ENCODE results near the gene ARL6IP4. TPM values are rescaled to one million over a fixed set of nuclear protein-coding genes. Genes with fewer than 3 reads are reported as not detected.

Gene ARL6IP4
- total and polyA plus RNA-seq, 3 experiments from 2014 or later, result 172 to 246 (median 181) TPM

DNA sequence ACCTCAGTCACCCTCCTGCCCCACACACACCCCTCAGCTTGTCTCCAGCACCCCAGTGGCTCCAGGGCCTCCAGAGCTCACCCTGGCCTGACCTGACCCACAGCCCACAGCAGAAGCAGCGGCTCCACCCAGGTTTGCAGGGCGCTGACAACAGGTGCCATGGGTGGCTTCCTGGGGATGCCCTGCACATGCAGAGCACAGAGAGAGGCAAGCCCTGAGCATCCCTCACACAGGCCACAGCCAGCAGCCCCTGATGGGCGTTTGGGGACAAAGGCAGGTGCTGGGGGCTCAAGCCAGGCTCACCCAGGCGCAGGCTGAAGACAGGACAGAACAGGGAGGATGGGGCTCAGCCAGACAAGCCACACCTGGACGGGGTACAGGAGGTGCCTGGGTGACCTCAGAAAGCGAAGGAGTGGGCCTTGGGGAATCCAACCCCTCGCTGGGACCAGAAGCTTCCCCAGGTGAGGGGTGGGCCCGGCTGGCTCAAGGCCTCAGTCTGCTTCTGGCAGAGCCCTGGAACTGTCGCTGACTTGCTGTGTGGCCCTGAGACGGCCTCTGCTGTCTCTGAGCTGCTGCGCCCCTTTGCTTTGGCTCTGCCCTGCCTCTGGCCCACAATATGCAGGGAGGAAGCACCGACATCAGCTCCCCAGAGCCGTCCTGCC, 10.6 kb downstream of the ARL6IP4 start:
- Histone ChIP-seq H3K36me3 (ENCODE audit: insufficient read depth, low read length) (no peaks in the 10 kb centered on the region), H3K4me3 (ENCODE audit: low read length) (no peak overlapping the region), H3K27ac (ENCODE audit: low read depth, low read length) (no peak overlapping the region), H3K9me3 (ENCODE audit: low read length) (no peaks in the 10 kb centered on the region), H3K4me1 (ENCODE audit: insufficient read depth, low read length) (no peaks in the 10 kb centered on the region), H3K27me3 (ENCODE audit: insufficient read depth, low read length, poor library complexity, severe bottlenecking) (no peaks in the 10 kb centered on the region)
- Mint-ChIP-seq H3K36me3 (peaks cover 0 to 6% (median 0%) of the 10 kb centered on the region in 3 donors), H3K27ac (peak overlapping the region in 1 of 8 donors; percentile 69), H3K27me3 (no peaks in the 10 kb centered on the region), H3K9me3 (no peaks in the 10 kb centered on the region), H3K4me1 (no peaks in the 10 kb centered on the region), H3K4me3 (no peak overlapping the region)
- CTCF ChIA-PET, result no interaction called here
- DNase-seq, result peak in 1 of 5 donors; percentile 44
- POLR2A ChIA-PET, result interaction anchor here (0.7 kb wide), 1 partner anchor 136 kb away, joined by 3 read pairs; no protein-coding TSS in a partner anchor

GRCh38 chr12:122991623-122992275, 11.3 kb downstream of the ARL6IP4 start:
- Histone ChIP-seq H3K27me3 (ENCODE audit: insufficient read depth, low read length, poor library complexity, severe bottlenecking) (no peaks in the 10 kb centered on the region), H3K4me1 (ENCODE audit: insufficient read depth, low read length) (no peaks in the 10 kb centered on the region), H3K9me3 (ENCODE audit: low read length) (no peaks in the 10 kb centered on the region), H3K4me3 (ENCODE audit: low read length) (no peak overlapping the region), H3K27ac (ENCODE audit: low read depth, low read length) (no peak overlapping the region), H3K36me3 (ENCODE audit: insufficient read depth, low read length) (no peaks in the 10 kb centered on the region)
- ChIA-PET CTCF (no interaction called here), POLR2A (interaction anchor here (0.6 to 0.7 kb wide), 2 partner anchors 99 to 135 kb away, joined by 3 read pairs; no protein-coding TSS in a partner anchor)
- Mint-ChIP-seq H3K36me3 (peaks cover 0 to 6% (median 0%) of the 10 kb centered on the region in 3 donors), H3K27ac (no peak overlapping the region), H3K4me1 (no peaks in the 10 kb centered on the region), H3K4me3 (no peak overlapping the region), H3K9me3 (no peaks in the 10 kb centered on the region), H3K27me3 (no peaks in the 10 kb centered on the region)
- DNase-seq, result peak in 1 of 5 donors; percentile 25

GRCh38 chr12:122992386-122992785, 11.9 kb downstream of the ARL6IP4 start:
- Histone ChIP-seq H3K9me3 (ENCODE audit: low read length) (no peaks in the 10 kb centered on the region), H3K36me3 (ENCODE audit: insufficient read depth, low read length) (no peaks in the 10 kb centered on the region), H3K27me3 (ENCODE audit: insufficient read depth, low read length, poor library complexity, severe bottlenecking) (no peaks in the 10 kb centered on the region), H3K4me1 (ENCODE audit: insufficient read depth, low read length) (no peaks in the 10 kb centered on the region), H3K27ac (ENCODE audit: low read depth, low read length) (no peak overlapping the region), H3K4me3 (ENCODE audit: low read length) (no peak overlapping the region)
- no peak overlapping the region for H3K4me3 Mint-ChIP-seq
- no peak overlapping the region for H3K27ac Mint-ChIP-seq
- ChIA-PET POLR2A (interaction anchor here (0.6 kb wide), 1 partner anchor 99 kb away, joined by 3 read pairs; no protein-coding TSS in a partner anchor), CTCF (no interaction called here)
- H3K36me3 Mint-ChIP-seq, result peaks cover 0 to 8% (median 0%) of the 10 kb centered on the region in 3 donors
- peak in 1 of 5 donors; percentile 22 for DNase-seq
- H3K4me1 Mint-ChIP-seq, result no peaks in the 10 kb centered on the region
- no peaks in the 10 kb centered on the region for H3K27me3 Mint-ChIP-seq
- H3K9me3 Mint-ChIP-seq, result no peaks in the 10 kb centered on the region

- ChIA-PET POLR2A (no interaction called here), CTCF (interaction anchor here (1.4 kb wide), 1 partner anchor 123 kb away, joined by 3 read pairs; no protein-coding TSS in a partner anchor)
- no peaks in the 10 kb centered on the region for H3K4me1 ChIP-seq (ENCODE audit: insufficient read depth, low read length)
- Mint-ChIP-seq H3K27me3 (no peaks in the 10 kb centered on the region), H3K4me1 (no peaks in the 10 kb centered on the region), H3K36me3 (peaks cover 0 to 3% (median 0%) of the 10 kb centered on the region in 3 donors), H3K9me3 (no peaks in the 10 kb centered on the region), H3K4me3 (no peak overlapping the region), H3K27ac (peak overlapping the region in 1 of 8 donors; percentile 43)
- no peaks in the 10 kb centered on the region for H3K36me3 ChIP-seq (ENCODE audit: insufficient read depth, low read length)
- peak in 1 of 5 donors; percentile 41 for DNase-seq
- no peak overlapping the region for H3K27ac ChIP-seq (ENCODE audit: low read depth, low read length)
- H3K4me3 ChIP-seq (ENCODE audit: low read length), result no peak overlapping the region
- no peaks in the 10 kb centered on the region for H3K27me3 ChIP-seq (ENCODE audit: insufficient read depth, low read length, poor library complexity, severe bottlenecking)
- H3K9me3 ChIP-seq (ENCODE audit: low read length), result no peaks in the 10 kb centered on the region
Measured at GRCh38 chr12:122994140-122994675, 13.7 kb downstream of the ARL6IP4 start.

- Histone ChIP-seq H3K27ac (ENCODE audit: low read depth, low read length) (no peak overlapping the region), H3K4me3 (ENCODE audit: low read length) (no peak overlapping the region), H3K36me3 (ENCODE audit: insufficient read depth, low read length) (no peaks in the 10 kb centered on the region), H3K4me1 (ENCODE audit: insufficient read depth, low read length) (no peaks in the 10 kb centered on the region), H3K9me3 (ENCODE audit: low read length) (no peaks in the 10 kb centered on the region), H3K27me3 (ENCODE audit: insufficient read depth, low read length, poor library complexity, severe bottlenecking) (no peaks in the 10 kb centered on the region)
- Mint-ChIP-seq H3K9me3 (no peaks in the 10 kb centered on the region), H3K27me3 (no peaks in the 10 kb centered on the region), H3K4me1 (no peaks in the 10 kb centered on the region), H3K27ac (no peak overlapping the region), H3K4me3 (no peak overlapping the region), H3K36me3 (peaks cover 0 to 3% (median 0%) of the 10 kb centered on the region in 3 donors)
- CTCF ChIA-PET, result interaction anchor here (1.4 kb wide), 1 partner anchor 124 kb away, joined by 3 read pairs; no protein-coding TSS in a partner anchor
- DNase-seq, result peak in 1 of 5 donors; percentile 41
- POLR2A ChIA-PET, result interaction anchor here (0.6 kb wide), 1 partner anchor 1724 kb away, joined by 9 read pairs; no protein-coding TSS in a partner anchor
Measured at GRCh38 chr12:122994781-122995502, 14.5 kb downstream of the ARL6IP4 start.

GRCh38 chr12:122995503-122996187, 15.2 kb downstream of the ARL6IP4 start:
- no peaks in the 10 kb centered on the region for H3K27me3 ChIP-seq (ENCODE audit: insufficient read depth, low read length, poor library complexity, severe bottlenecking)
- no peak for DNase-seq
- Mint-ChIP-seq H3K4me1 (no peaks in the 10 kb centered on the region), H3K36me3 (peaks cover 0 to 5% (median 0%) of the 10 kb centered on the region in 3 donors), H3K27ac (no peak overlapping the region), H3K9me3 (no peaks in the 10 kb centered on the region), H3K27me3 (no peaks in the 10 kb centered on the region), H3K4me3 (no peak overlapping the region)
- ChIA-PET POLR2A (no interaction called here), CTCF (no interaction called here)
- no peak overlapping the region for H3K27ac ChIP-seq (ENCODE audit: low read depth, low read length)
- H3K4me1 ChIP-seq (ENCODE audit: insufficient read depth, low read length), result no peaks in the 10 kb centered on the region
- no peak overlapping the region for H3K4me3 ChIP-seq (ENCODE audit: low read length)
- H3K36me3 ChIP-seq (ENCODE audit: insufficient read depth, low read length), result no peaks in the 10 kb centered on the region
- H3K9me3 ChIP-seq (ENCODE audit: low read length), result no peaks in the 10 kb centered on the region

GRCh38 chr12:122996188-122996601, 15.7 kb downstream of the ARL6IP4 start:
- Mint-ChIP-seq H3K9me3 (no peaks in the 10 kb centered on the region), H3K36me3 (peaks cover 0 to 9% (median under 1%) of the 10 kb centered on the region in 3 donors), H3K4me3 (no peak overlapping the region), H3K4me1 (no peaks in the 10 kb centered on the region), H3K27ac (no peak overlapping the region), H3K27me3 (no peaks in the 10 kb centered on the region)
- Histone ChIP-seq H3K27me3 (ENCODE audit: insufficient read depth, low read length, poor library complexity, severe bottlenecking) (no peaks in the 10 kb centered on the region), H3K4me1 (ENCODE audit: insufficient read depth, low read length) (no peaks in the 10 kb centered on the region), H3K27ac (ENCODE audit: low read depth, low read length) (no peak overlapping the region), H3K4me3 (ENCODE audit: low read length) (no peak overlapping the region), H3K9me3 (ENCODE audit: low read length) (no peaks in the 10 kb centered on the region), H3K36me3 (ENCODE audit: insufficient read depth, low read length) (no peaks in the 10 kb centered on the region)
- POLR2A ChIA-PET, result no interaction called here
- DNase-seq, result peak in 1 of 5 donors; percentile 19
- CTCF ChIA-PET, result no interaction called here

All from CD8-positive, alpha-beta memory T cell (primary cell).